Left colon (tissue), 2 donors: ENCODE measurements around the gene MS4A5. TPM values are rescaled to one million over a fixed set of nuclear protein-coding genes. Genes with fewer than 3 reads are reported as not detected.
"Not testable (repeated sequence)": the region's sequence is repeated elsewhere in the genome, so short reads cannot be mapped to it uniquely, and the experiment has no call there.

Experiments used
- ATAC-seq: fragments of 200-7000 bp; cut with Tn5 transposase; one replicate; pipeline ENCODE4 v1.9.1; 2020; ENCODE audit warnings: mild to moderate bottlenecking, moderate library complexity
- DNase-seq, 2 donors: peaks; one replicate each; pipeline ENCODE4 v3.0.0-alpha.2; 2020
- intact Hi-C, 2 donors: fragments of 100-400 bp; cut with DNase I in 1 of 2; cut with micrococcal nuclease in 1 of 2; formaldehyde crosslinking; loops; one replicate each; pipeline versions ENCODE4 v1.11.2 to v1.14.0; 2022; cut with DNase I, micrococcal nuclease
- long read RNA-seq: library from polyadenylated mRNA; unstranded; transcript quantifications from one replicate; pipeline ENCODE4 v2.0.0, GENCODE V29; 2021
- total RNA-seq, 2 donors: library from RNA; stranded (reverse); fragmentation: NEBNext Ultra II Directional; extraction: Animal tissue kit (Norgen Biotek cat#: 25700); gene quantifications; one replicate each; pipeline ENCODE4 v1.2.1, GENCODE V29; 2021
- donor health status: DM: no; HTN: no; CAD: no.
- donor health status: DM: yes; HTN: yes; CAD: no.

MS4A5 gene
- total RNA-seq, result not detected
- long read RNA-seq, result 0 reads

- no peak for ATAC-seq
- no peak for DNase-seq
- intact Hi-C loops, result no loop called here
These were observed at the start of gene MS4A5 for GRCh38 chr11:60429272-60429671. TSS of gene MS4A5 (plus strand) at chr11:60429572. CDS start at chr11:60429675, 103 bp downstream.

- intact Hi-C loops, result no loop called here
- ATAC-seq (no peak), DNase-seq (no peak)
These were observed 40.0 kb upstream of the MS4A5 start for GRCh38 chr11:60389279-60389910.

DNA sequence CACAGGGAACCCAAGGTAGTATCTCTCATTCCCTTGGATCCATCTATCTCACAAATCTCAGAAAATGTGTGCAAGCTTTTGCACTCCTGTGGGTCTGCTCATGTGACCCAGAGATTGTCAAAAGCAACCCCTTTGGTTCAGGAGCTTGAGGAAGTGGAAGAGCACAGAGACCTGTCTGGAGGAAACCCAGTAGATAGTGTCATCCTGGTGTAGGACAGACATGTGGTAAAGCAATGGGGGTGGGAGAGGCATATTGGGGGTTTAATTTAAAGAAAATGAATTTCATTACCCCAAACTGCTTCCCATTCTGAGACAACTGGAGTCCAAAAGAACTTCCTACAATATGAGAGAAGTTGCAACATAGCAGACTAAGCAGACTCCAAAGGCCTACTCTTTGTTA lies 39.0 kb upstream of the MS4A5 start:
- DNase-seq, result no peak
- ATAC-seq, result no peak
- intact Hi-C loops, result no loop called here

DNA sequence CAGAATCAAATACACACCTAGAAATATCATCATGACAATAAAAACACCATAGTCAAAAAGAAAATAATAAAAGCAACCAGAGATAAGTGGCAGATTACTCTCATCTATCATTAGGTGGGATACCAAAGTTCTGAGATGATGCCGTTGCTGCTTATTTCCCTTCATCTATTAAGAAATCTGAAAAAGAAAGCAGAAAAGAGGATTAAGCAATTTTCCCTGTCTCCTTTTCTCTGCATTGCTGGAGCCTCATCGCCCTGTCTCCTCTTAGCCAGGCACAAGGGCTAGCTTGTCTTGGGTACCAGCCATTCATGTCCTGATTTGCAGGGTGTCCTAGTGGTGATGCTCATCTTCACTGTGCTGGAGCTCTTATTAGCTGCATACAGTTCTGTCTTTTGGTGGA lies 37.0 kb upstream of the MS4A5 start:
- ATAC-seq, result no peak
- DNase-seq, result no peak
- intact Hi-C loops, result no loop called here

DNA sequence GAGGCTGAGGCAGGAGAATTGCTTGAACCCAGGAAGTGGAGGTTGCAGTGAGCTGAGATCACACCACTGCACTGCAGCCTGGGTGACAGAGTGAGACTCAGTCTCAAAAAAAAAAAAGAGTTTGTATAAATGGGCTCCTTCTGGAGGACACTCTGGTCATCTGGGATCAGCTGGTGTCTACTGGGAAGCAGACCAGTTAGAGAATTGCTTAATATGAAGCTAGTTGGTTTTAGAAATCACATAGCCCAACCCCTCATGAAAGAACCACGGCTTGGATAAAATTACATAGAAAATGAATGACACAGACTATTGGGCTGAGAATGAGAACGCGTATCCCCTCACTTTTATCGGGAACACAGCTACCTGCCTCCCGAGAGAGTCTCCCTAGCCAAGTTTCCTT lies 36.4 kb upstream of the MS4A5 start:
- ATAC-seq, result no peak
- intact Hi-C loops, result no loop called here
- no peak for DNase-seq

- DNase-seq, result no peak
- no peak for ATAC-seq
- intact Hi-C loops, result no loop called here
These were observed 34.5 kb upstream of the MS4A5 start for GRCh38 chr11:60394666-60395380.

GRCh38 chr11:60396382-60396781 lies 33.0 kb upstream of the MS4A5 start, which contains the start of gene MS4A14:
TSS of gene MS4A14 (plus strand) at chr11:60396459. CDS start at chr11:60396579, 120 bp downstream.
- DNase-seq, result no peak
- ATAC-seq, result peak; percentile 44
- intact Hi-C loops, result no loop called here

DNA sequence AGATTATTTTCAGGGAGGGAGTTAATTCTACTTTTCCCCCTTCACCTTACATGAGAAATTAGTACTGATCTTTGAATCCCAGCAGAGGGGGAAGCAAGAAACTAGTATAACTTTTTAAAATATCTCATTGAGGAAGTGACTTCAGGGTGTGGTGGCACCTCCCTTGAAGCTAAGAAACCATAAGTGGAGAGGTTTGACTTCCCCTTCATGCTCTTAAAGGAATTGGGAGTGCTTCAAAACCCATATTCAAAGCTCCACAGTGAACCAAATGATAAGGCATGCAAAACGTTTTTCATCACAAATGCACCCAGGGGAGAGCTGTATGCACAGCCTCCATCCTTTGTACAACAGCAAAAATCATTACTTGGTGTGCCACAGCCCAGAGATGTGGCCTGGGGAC lies 32.6 kb upstream of the MS4A5 start:
- DNase-seq (no peak), ATAC-seq (peak; percentile 35)
- intact Hi-C loops, result no loop called here

DNA sequence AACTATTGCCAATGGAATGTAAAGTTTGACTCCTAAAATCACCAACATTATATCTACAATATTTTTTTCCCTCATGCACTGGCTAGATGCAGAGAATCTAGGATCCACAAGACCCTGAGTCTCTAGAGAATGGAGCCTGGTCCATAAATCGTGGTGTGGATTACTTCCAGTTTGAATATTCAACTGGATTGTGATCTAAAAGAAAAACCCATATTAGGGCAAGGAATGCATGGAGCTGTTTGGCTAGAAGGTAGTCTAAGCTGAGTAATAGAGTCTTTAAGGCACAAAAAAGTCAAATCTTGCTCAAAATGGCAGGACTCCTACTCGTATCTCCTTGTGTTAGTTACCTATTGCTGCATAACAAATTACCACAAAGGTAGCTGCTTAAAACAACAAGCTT lies 9.4 kb upstream of the MS4A5 start:
- DNase-seq (no peak), ATAC-seq (no peak)
- intact Hi-C loops, result no loop called here

- DNase-seq (no peak), ATAC-seq (no peak)
- intact Hi-C loops, result no loop called here
These were observed 6.8 kb upstream of the MS4A5 start for GRCh38 chr11:60422609-60423008.

DNA sequence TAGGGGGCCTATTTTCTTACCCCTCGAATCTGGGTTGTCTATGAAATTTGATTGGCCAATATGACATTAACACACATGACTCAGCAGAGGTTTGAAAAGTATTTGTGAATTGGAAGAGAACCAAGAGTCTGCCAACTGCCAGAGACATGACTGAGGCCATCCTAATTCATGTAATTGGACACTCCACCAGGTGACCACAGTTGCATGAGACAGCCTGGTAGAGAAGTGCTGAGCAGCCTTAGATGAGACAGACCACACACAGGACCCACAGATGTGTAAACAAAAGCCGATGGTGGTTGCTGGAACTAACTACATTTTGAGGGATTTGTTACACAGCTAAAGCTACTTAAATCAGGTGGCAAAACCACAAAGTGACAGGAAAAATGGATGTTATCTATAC lies 855 bp upstream of the MS4A5 start:
- DNase-seq, result no peak
- intact Hi-C loops, result no loop called here
- ATAC-seq, result no peak

DNA sequence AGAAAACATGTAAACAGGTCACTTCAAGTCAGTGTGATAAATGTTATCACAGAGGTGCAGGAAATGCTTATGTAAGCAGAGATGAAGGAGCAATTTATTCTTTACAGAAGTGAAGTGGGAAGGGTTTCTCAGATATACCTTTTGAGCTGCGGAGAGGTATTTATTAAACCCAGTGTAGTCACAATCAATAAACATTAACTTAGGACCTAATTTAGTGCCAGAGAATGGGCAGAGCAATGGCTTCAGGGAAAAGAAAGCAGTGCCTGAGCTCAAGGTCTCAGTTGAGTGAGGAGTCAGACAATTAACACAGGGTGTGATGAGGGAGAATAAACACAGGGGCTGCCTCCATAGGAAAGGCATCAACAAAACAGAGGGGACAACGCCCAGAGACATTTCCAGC lies 1.9 kb downstream of the MS4A5 start:
- intact Hi-C loops, result no loop called here
- no peak for DNase-seq
- ATAC-seq, result no peak

DNA sequence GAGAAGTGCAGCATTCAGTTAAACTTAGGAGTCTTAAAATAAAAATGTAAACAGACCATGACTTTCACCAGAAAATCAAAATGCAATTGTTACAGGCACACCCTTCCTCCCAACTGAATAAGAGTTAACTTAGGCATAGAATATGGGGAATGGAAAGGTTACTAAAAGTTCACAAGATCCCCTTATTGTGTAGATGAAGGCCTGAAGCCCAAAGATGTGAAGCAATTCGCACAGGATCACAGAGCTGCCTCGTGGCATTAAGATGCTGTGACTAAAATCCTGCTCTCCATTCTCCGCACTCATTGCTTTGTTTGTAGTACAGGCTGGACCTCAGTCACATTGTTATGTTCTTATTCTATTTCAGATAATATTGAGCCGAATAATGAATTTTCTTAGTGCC lies 4.0 kb downstream of the MS4A5 start:
- DNase-seq (no peak), ATAC-seq (no peak)
- intact Hi-C loops, result no loop called here

DNA sequence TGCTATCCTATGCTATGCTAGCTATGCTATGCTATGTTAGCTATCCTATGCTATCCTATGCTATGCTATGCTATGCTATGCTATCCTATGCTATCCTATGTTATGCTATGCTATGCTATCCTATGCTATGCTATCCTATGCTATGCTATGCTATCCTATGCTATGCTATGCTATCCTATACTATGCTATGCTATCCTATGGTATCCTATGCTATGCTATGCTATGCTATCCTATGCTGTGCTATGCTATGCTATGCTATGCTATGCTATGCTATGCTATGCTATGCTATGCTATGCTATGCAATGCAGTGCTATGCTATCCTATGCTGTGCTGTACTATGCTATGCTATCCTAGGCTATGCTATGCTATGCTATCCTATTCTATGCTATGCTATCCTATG lies 17.7 kb downstream of the MS4A5 start:
- DNase-seq (no peak), ATAC-seq (no peak)
- intact Hi-C loops, result no loop called here

GRCh38 chr11:60447846-60448245 lies 18.5 kb downstream of the MS4A5 start:
- no peak for ATAC-seq
- intact Hi-C loops, result no loop called here
- no peak for DNase-seq

- ATAC-seq, intact Hi-C loops: not testable (repeated sequence)
These were observed 21.8 kb downstream of the MS4A5 start for GRCh38 chr11:60451185-60451584.

GRCh38 chr11:60454212-60454611 lies 24.8 kb downstream of the MS4A5 start:
- intact Hi-C loops, result no loop called here
- DNase-seq (no peak), ATAC-seq (no peak)

More at GRCh38 chr11:60451185-60451584, 21.8 kb downstream of the MS4A5 start:
- not testable (repeated sequence) for DNase-seq

DNA sequence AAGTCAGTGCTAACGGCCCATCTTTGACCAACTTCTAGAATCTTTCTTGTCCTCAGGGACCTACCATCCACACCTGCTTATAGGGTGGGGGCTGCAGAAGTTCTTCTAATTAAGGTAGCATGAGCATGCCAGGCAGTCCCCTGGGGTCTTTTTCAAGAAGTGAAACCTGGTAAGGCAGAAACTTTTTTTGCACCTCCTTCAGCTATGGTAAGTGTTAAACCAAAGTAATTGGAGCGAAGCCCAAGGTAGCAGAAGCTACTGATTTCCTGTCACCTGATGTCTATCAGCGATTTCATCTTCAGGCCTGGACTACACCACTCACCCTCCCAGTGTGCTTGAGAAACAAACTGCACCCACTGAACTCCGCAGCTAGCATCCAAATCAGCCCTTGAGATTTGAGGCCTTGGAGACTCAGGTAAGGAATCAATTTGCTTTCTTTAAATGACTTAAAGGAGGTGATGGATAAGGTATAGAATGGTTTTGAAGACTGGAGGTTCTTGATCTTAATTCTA lies 26.2 kb downstream of the MS4A5 start, which contains the start of gene MS4A1:
TSS of gene MS4A1 (plus strand) at position 317 of the 512 bp plus-strand sequence. CDS start 6,528 bp downstream, outside the sequence.
- ATAC-seq (no peak), DNase-seq (no peak)
- intact Hi-C loops, result no loop called here

DNA sequence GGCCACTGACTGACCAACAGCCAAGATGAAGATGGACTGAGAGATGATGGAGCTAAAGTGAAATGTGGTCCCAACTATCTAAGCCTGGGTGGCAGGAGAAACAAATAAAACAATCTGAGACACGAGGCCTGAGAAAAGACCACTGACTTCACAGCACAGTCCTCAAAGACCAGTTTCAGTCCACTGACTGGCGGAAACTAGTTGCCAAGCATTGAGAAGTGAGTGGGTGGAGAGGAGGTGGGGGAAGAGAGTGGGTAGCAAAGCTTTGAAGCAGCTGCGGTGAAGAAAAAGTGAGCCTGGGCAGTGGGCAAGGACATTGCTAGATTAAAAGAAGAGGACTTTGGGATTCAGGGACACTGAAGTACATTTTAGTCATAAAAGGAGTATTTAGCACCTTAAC lies 28.2 kb downstream of the MS4A5 start:
- ATAC-seq (no peak), DNase-seq (no peak)
- intact Hi-C loops, result no loop called here

DNA sequence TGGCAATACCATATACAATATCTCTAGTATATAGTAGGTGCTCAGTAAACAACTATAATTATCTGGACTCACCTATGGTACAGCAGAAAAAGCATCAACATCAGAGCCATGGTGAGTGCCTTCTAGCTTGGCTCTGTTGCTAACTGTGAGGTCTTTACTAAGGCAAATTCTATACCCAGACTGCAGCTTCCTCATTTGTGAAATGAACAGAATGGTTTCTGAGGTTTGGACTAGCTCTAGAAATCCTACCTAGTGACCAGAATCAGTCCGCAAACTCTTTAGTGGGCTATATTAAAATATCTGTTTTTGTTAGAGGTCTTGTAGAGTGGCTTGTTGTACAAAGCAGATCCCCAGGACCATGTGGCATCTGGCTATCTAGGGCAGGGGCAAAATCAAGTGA lies 30.0 kb downstream of the MS4A5 start:
- ATAC-seq (no peak), DNase-seq (no peak)
- intact Hi-C loops, result no loop called here
